ENCODE results near the gene INSRR.
A peak's percentile ranks its signal among the peaks of the same experiment; 100 is the strongest.

Gene INSRR

DNA sequence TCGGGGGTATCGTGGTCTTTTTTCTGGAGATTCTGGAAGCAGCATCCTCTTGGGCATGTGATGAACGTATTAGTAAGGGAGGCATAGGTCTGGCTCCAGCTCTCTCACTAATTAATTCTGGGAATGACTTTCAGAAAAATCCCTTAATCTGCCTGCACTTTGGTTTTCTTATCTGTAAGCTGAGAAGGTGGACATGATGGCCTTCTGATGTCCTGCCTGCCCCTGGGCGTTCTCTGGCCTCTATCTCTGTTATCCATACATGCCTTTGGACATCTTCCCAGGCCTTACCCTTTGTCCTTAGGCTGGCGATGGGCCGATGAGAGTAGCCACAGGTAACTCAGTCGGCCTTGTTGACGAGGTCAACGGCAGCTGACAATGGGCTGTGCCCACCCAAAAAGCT, 10.5 kb upstream of the INSRR start:
- no peak for DNase-seq

DNA sequence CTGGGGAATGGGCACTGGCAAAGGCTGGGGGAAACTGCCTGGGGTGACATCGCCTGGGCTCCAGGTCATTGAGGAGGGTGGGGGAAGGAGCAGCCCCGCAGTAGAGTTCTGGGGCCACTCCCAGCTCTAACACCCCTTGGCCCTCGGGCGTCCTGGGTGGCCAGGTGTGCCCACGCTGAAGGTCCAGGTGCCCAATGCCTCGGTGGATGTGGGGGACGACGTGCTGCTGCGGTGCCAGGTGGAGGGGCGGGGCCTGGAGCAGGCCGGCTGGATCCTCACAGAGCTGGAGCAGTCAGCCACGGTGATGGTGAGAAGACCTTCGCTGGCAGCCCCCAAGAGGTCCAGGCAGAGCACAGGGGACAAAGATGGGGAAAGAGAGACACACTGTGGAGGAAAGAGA, 9.4 kb upstream of the INSRR start:
- DNase-seq = no peak

DNA sequence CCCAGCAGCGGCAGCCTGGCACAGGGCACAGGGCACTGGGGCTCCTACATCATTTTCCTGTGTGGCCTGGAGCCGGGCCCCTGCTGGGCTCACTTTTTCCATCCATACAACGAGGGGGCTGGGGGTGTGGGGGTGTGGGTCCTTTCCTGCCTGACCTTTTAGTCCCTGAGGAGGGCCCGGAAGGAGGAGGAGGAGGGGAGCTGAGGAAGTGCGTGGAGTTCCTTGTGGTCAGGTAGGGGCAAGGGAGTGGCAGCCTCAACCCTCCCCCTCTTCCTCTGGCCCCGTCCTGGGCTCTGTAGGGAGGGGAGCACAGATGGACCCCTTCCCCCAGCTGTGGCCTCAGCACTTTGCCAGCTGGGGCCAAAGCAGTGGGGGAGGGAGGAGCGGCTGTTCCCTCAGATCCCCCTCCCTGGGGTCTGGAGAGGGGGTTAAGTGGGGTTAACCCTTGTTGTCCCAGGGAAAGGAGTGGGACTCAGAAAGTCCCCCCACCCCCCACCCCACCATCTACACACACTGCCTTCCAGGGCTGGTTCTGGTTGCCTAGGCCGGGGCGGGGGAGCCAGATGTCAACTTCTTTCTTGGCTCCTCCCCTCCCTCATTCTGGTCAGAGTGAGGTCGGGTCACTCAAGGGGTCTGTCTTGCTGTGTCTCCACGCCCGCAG, 7.5 kb upstream of the INSRR start:
- no peak for DNase-seq

DNA sequence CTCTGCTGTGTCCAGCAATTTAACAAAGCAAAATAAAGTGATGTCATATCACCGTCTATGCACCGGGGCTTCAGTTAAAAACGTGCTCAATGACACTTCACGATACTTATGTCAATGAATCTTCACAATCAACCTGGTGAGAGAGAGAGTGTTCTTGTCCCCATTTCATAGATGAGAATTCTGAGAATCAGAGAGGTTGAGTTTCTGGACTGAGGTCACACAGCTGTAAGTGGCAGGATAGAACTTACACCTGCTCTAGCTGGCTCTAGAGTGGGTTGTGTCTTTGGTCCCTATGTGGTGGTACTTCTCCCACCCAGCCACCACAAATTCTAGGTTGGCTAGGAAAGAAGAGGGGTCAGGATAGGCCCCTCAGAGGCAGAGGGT, 6.9 kb upstream of the INSRR start:
- DNase-seq = no peak

DNA sequence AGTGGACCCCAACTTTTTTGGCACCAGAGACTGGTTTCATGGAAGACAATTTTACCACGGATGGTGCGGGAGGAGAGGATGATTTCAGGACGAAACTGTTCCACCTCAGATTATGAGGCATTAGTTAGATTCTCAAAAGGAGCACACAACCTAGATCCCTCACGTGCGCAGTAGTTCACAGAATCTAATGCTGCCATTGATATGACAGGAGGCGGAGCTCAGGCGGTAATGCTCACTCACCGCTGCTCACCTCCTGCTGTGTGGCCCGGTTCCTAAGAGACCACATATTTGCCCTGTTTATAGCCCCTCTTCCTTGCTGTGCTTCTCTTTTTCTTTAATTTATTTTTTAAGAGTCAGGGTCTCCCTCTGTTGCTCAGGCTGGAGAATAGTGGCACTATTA, 6.3 kb upstream of the INSRR start:
- DNase-seq = no peak

DNA sequence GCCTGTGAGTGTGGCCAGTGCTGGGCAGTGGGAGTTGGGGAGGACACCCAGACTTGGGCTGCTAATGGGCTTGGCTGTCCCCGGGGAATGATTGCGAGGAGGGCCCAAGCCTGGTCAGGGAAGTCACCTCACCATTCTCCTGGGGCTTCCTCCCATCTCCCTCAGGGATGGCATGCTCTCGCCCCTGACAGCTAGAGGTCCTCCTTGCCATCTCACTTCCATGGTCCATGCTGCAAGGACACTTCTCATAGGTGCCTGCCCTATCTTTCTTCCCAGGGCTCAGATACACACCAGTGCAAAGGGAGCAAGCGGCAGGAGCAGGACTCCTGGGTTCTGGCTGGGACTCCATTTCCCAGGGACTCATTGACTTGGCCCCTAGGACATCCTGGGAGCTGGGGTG, 5.9 kb upstream of the INSRR start:
- no peak for DNase-seq

DNA sequence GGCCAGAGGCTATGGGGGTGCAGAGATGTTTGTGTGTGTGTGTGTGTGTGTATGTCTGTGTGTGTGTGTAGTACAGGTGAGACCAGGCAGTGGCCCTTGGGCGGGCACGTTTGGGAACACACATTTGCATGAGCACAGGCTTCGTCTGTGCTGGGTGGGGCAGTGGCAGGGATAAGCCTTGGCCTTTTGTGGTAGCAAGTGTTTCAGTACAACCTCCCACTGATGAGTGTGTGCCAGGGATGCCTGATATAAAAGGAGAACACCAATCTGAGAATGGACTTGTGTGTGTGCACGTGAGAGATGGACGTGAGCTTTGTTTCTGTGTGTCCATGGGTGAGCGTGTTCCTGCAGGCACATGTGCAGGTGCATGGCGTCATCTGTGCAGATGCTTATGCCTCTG, 4.7 kb upstream of the INSRR start:
- no peak for DNase-seq

DNA sequence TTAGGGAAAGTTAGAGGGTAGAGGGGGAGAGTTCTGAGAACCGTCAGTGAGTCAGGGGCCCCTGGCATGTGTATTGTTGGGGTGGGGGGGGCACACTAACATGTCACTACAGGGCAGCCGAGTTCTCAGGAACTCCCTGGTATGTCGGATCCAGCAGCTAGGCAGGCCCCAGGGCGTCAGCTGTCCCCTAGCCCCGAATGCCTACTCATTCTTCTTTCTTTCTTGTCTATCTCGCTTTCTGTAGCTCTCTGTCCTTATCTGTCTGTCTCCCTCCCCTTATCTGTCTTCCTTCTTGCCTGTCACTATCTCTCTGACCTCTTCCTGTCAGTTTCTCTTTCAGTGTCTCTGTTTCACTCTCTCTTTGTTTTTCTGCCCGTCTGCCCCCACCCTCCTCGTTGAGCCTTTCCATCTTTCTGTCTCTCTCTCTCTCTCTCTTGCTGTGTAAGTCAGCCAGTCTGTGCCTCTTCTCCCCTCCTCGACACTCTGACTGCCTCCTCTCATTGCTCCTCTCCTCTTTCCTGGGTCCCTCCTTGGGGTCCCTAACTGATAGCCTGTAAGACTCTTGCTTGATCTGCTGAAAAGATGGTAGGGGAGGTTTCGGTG, 4.2 kb upstream of the INSRR start:
- no peak for DNase-seq

DNA sequence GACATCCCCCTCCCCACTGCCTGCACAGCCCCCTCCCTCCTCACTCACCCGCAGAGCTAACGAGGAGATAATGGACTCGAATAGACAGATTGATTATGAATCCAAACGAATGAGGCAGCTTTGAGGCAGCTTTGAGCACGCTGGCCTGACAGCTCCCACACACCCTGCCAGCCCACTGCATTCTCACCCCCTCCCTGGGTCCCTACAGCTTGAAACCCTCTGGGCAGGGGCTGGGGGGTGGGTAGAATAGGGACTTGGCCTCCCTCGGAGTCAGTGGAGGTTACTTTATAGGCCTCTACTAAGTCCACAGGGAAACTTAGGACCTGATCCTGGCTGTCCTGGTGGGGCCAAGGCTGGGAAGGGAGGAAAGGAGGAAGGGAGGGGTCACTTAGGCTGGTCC, 3.7 kb upstream of the INSRR start:
- DNase-seq = no peak

DNA sequence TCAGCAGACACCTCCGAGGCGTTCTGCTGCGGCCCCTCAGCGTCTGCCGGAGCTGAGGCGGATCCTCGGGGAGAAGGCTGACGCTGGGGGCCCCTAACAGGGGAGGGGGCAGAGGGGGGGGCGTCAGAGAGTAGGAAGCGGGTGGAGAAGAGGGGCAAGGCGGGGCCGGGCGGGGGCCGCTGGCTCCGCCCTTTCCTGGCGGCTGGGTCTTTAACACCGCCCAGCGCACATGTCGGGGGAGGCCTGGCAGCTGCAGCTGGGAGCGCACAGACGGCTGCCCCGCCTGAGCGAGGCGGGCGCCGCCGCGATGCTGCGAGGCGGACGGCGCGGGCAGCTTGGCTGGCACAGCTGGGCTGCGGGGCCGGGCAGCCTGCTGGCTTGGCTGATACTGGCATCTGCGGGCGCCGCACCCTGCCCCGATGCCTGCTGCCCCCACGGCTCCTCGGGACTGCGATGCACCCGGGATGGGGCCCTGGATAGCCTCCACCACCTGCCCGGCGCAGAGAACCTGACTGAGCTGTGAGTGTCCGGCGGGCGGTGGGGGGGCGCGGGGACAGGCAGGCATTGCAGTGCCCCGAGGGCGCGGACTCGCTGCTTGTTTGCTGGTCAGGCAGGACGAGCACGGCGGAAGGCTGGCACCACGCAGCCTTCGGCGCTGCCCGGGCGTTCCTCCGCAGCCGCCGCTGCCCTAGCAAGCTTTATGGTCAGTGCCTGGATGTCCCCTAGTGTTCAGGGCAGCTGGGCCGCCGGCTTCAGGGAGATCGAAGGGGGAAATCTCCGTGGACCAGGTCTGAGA, 1.9 kb upstream of the INSRR start, which contains the start of gene NTRK1:
Gene NTRK1, plus strand, starts transcription at position 238 of the 796 bp plus-strand sequence. Its CDS starts 70 bp downstream, at position 308.
- peak in 1 of 2 experiments; percentile 20 for DNase-seq

DNA sequence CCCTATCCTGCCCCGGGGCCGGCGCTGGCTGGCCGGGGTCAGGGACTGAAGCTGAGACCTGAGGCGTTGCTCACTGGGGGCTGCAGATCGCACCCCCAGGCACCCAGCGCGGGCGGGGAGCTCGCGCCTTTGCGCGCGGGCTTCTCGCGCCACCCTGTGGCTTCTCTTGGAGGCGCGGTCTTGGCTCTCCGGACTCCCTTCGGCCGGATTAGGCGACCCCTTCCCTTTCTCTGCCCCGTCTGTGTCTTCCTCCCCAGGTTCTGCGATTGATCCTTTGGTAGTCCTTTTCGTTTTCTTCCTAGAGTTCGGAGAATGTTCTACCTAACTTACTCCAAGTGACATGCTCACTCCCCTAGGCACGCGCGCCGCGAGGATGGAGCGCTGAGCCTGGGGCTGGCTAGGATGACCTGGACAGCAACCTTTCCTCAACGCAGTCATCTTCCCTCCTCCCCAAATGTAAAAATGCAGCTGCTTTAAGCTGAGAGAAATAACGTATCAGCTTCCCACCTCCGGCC, 1.3 kb upstream of the INSRR start:
- DNase-seq = peak; percentile 19 to 39

DNA sequence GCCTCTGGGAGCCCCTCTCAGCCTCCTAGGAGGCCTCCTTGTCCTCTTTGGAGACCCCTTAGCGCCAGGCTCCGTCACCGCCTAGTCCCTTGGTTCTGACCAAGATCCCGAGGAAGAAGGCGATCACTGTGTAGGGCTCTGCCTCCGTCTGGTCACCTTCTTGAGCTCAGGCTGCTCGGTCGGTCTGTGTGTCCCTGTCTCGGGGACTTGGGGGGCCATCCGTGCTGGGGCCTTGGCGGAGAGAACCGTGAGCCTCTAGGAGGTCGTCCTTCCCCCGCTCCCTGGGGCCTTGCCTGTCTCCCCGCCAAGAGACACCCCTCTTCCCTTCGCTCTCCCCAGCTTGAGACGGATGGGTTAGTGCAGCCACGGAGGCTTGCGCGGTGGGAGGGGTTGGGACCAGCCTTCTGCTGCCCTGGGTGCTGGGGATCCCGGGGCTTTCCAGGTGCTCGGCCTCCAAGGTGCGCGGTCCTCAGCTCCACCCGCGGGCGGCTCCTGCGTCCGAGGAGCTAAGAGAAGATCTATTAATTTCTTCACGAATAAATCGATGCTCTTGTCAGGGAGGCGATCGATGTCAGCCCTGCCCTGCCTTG, 701 bp upstream of the INSRR start:
- DNase-seq = no peak

DNA sequence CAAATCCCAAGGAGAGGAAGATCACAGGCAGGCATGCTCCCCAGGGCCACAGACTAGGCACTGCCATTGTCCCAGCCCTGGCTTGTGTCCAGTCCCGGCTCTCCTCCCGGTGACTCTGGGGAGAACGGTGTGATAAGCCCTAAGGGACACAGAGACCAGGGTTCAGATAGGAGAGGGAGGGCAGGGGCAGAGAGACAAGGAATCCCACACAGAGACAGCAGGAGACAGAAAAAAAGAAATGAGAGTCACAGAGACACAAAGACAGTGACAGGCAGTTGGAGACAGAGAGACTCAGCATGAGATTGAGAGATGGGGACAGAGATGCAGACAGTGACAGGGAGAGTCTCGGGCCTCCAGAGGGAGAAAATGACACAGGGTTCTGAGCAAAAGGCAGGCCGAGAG, 361 bp downstream of the INSRR start:
- DNase-seq = no peak

DNA sequence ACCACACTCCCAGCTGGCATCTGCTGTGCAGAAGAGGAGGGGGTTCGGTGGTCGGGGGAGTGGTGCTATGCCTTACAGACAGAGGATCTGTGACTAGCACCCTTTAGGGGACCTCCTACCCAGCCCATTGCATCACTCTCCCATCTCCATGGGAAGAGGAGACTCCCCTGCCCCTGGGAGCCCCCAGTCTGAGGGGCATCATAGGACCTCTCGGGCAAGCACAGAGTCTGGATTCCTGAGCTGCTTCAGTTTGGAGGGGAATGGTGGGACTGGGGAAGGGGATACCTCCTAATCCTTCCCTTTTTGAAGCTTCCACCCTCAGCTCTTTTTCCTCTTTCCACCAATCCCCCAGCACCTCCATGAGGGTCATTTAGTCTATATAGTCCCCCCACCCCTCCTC, 1.4 kb downstream of the INSRR start:
- no peak for DNase-seq

DNA sequence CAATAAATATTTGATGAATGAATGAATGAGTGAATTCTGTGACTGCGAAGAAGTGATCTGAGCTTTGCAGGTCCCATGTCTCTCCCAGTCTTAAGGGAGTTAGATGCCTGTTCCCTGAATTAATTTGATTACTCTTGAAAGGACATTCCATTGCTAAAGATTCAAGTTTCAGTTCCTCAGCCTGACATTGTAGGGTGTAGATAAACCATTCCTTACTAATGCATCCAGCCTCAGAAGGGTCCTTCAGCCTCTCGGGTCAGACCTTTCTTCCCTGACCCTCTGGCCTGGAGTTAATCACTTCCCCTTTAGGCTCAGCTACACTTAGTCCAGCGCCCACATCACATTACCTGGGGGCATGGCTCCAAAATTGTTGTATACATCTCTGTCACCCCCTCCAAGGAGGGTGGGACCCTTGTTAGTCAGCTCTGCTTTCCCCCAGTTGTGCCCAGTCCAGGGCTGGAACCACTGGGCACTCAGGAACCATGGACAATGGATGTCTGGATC, 2.6 kb downstream of the INSRR start:
- DNase-seq = no peak

DNA sequence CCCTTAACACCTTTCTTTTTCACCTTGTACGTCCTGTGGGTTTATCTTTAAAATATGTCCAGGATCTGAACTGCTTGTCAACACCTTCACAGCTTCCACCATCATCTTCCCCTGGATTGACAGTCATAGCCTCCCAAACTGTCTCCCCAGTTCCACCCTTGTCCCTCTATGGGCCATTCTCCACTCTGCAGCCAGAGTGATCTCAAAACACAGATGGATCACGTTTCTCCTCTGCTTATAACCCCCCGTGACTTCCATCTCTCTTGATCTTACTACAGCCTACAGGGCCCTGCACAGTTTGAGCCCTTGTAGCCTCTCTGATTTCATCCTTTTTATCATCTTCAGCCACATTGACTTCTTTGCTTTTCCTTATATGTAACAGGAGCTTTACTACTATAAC, 4.3 kb downstream of the INSRR start:
- no peak for DNase-seq

DNA sequence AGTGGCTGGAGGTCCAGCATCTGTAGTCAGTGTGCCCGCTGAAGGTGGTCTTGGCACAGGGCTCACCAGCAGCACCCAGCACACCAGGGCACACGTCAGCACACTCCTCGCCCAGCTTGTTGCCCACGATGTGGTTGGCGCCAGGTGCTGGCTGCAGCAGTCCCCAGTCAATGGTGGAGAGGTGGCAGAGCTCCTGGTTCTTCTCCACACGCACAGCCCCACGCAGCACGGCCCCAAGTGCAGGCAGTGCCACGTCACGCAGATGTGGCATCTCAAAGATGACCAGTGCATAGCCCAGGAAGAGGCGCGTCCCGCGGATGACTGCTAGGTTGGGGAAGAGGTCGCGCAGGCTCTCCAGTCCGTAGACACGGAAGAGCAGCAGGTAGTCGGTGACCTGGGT, 5.2 kb downstream of the INSRR start:
- DNase-seq = no peak

DNA sequence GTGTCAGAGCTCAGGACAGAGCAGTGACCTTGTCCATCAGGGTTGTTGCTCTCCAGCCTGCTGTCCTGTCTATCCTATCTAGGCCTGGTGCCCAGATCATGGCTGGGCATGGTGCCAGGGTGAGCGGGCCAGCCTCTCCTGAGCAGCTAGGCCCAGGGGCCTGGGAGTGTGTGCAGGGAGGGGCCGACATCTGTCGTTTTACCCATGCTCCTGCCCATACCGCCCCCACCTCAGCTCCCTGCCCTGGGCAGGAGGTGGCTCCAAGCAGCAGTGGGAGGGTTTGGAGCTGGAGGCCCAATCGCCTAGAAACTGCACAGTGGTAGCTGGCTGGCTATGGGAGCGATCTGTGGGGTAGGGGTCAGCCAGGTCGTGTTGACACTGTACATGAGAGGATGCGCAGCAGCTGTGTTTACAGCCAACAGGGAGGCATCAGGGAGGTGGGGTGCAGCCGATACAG, 6.5 kb downstream of the INSRR start:
- DNase-seq = no peak

DNA sequence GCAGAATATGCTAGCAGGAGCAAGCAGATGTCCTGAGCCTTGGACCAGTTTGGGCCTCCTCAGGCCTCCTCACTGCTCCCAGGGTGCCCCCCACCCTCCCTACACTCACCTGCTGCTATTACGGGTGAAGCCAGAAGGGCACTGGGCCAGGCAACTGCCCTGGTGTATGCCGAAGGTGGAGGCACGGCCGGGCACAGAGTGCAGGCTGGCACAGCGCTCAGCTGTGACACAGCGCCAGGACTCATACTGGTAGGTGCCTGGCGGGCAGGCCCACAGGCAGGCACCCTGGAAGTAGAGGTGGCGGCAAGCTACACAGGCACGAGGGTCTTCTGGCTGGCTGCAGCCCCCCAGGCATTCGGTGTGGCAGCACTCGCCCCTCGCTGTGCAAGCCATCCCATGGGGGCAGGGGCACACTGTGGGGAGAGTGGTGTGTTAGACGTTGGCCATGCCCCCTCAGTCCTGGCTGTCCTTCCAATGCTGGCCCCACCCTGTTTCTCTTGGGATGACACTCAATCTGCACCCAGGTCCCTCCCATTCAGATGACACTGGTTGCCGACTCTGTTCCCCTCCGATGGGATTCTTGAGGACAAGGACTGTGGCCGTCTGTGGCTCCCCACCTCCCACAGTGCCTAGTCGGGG, 7.0 kb downstream of the INSRR start:
- no peak for DNase-seq

DNA sequence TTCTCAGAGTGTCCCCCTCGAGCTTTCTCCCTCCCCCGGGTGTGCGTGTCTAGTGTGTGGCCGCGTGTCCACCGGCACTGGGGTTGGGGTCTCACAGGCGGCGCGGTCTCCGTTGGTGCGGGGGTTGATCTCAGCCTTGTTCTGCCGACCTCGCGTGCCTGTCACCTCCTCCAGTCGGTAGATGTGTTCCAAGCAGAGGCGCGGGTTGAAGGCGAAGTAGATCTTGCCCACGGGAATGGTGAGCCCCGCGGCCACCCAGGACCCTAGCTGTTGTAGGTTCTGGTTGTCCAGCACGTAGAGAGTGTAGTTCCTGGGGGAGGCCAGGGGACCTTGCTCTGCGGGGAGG, 9.8 kb downstream of the INSRR start:
- no peak for DNase-seq

DNA sequence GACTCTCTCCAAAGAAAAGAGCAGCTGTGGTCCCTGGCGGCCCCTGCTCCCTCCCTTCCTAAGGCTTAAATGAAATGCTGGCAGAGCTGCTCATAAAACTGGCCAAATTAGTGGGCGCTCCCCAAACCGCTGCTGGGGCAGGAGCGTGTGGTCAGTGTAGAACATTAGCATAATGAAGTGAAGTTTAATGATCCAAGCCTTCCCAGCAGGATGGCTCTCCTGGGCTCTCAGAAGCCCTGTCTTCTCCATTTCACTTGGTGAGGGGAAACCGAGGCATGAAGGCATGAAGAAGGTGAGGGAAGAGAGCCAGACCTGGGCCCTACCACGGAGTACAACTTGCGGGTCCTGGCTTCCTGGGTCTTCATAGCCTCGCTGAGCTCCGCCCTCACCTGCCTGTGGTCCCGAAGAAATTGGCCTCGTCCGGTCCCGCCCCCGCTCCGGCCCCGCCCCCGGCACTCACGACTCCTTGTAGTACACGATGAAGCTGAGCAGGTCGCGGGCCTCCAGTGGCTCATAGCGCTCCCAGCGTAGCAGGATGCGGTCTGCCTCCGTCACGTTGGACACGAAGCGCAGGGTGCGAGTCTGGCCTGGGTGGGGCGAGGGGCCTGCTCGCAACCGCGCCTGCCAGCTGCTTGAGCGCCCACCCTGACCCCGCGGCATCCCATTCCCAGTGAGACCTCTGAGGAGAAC, 10.3 kb downstream of the INSRR start:
- DNase-seq = no peak

Data from Kasumi-1 (cell line).